Renal cortical epithelial cell (primary cell): ENCODE measurements around the gene PTPN6. TPM values are rescaled to one million over a fixed set of nuclear protein-coding genes. Genes with fewer than 3 reads are reported as not detected.
A peak's percentile ranks its signal among the peaks of the same experiment; 100 is the strongest.

Source experiments
- DNase-seq: peaks from one replicate; pipeline ENCODE4 v3.0.0-alpha.2; 2011; ENCODE audit warnings: low read depth
- total RNA-seq: library from RNA; depleted of rRNA; stranded (reverse); fragments of >200 nt; gene quantifications from 2 replicates; pipeline ENCODE4 v1.2.3, GENCODE V29; 2014

Gene PTPN6
- total RNA-seq, 1 donor from 2014 or later, result 18.4 TPM

DNA sequence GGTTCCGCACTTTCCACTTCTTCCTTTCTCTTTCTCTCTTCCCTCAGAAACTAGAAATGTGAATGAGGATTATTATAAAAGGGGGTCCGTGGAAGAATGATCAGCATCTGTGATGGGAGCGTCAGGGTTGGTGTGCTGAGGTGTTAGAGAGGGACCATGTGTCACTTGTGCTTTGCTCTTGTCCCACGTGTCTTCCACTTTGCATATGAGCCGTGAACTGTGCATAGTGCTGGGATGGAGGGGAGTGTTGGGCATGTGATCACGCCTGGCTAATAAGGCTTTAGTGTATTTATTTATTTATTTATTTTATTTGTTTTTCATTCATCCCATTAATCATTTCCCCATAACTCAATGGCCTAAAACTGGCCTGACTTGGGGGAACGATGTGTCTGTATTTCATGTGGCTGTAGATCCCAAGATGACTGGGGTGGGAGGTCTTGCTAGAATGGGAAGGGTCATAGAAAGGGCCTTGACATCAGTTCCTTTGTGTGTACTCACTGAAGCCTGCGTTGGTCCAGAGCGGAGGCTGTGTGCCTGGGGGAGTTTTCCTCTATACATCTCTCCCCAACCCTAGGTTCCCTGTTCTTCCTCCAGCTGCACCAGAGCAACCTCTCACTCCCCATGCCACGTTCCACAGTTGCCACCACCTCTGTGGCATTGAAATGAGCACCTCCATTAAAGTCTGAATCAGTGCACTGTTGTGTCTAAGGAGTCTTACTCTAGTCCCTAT, 28.0 kb upstream of the PTPN6 start:
- no peak for DNase-seq

GRCh38 chr12:6923851-6924250, 27.3 kb upstream of the PTPN6 start:
- DNase-seq, result no peak

DNA sequence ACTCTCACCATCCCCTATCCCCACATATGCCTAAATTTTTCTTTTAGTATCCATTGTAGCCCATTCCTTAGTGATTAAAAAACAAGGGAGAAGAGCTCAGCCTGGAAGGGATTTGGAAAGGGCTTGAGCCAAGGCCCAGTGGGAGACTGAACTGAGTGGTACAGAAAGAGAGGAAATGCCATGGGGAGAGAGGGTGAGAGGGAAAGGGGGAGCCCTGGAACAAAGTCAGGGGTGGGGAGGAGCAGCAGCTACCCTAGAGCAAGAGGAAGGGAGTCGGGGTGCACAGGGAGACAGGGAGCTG, 26.0 kb upstream of the PTPN6 start:
- no peak for DNase-seq

DNA sequence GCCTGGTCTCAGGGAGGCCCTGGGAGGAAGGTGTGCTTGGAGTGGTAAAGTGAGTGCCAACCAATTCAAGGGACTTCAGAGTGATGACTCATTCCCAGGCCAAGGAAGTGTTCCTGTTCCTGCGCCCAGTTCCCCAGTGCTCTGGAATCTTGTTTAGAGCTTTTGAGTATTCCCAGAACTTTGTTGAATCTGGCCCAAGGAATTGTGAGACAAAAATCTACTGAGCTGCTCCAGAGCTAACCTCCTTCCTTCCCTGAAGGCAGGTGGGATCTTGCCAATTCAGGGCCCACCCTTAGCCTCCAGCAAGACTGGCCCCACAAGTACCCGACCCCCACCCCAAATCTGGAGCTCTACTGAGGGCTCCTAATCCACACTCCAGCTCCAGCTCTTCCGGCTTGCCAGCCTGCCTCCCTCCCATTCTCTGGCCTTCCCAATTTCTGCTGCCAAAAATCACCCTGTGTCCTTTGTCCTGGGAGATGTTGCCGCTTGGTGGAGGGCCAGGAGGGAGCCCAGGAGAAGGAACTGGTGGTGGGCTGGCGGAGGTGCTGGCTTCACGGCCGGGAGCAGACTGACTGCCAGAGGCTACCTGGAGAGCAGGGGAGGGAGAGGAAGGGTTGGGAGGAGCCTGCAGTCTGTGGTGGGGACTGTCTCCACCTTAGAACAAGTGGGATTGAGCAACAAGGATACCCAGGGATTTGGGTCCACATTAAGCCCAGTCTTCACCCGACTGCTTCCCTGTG, 25.4 kb upstream of the PTPN6 start:
- DNase-seq, result peak; percentile 93

GRCh38 chr12:6927379-6928021, 23.7 kb upstream of the PTPN6 start, which contains the start of gene ATN1:
Gene ATN1, plus strand, starts transcription at chr12:6927959. Its CDS starts 6,043 bp downstream, at chr12:6934002.
- DNase-seq, result peak; percentile 41

- DNase-seq, result no peak
Observed at GRCh38 chr12:6928022-6928702, 23.0 kb upstream of the PTPN6 start.

GRCh38 chr12:6928703-6929407, 22.3 kb upstream of the PTPN6 start:
- DNase-seq, result no peak

GRCh38 chr12:6929466-6930452, 21.4 kb upstream of the PTPN6 start:
- DNase-seq, result no peak

- no peak for DNase-seq
Observed at GRCh38 chr12:6932766-6933165, 18.4 kb upstream of the PTPN6 start.

DNA sequence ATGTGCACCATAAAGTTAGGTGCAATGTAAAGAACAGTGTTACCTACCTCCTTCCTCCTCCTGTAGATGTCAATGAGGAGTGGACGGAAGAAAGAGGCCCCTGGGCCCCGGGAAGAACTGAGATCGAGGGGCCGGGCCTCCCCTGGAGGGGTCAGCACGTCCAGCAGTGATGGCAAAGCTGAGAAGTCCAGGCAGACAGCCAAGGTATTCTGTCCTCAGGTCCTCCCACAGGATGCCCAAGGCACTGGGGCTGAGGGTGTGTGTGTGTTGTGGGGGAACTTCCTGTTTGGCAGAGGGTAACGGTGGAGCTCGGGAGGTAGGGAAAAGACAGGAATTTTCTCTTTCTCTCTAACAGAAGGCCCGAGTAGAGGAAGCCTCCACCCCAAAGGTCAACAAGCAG, 17.0 kb upstream of the PTPN6 start:
- peak; percentile 41 for DNase-seq

GRCh38 chr12:6935371-6936193, 15.6 kb upstream of the PTPN6 start:
- no peak for DNase-seq

- no peak for DNase-seq
Observed at GRCh38 chr12:6936194-6936635, 14.9 kb upstream of the PTPN6 start.

DNA sequence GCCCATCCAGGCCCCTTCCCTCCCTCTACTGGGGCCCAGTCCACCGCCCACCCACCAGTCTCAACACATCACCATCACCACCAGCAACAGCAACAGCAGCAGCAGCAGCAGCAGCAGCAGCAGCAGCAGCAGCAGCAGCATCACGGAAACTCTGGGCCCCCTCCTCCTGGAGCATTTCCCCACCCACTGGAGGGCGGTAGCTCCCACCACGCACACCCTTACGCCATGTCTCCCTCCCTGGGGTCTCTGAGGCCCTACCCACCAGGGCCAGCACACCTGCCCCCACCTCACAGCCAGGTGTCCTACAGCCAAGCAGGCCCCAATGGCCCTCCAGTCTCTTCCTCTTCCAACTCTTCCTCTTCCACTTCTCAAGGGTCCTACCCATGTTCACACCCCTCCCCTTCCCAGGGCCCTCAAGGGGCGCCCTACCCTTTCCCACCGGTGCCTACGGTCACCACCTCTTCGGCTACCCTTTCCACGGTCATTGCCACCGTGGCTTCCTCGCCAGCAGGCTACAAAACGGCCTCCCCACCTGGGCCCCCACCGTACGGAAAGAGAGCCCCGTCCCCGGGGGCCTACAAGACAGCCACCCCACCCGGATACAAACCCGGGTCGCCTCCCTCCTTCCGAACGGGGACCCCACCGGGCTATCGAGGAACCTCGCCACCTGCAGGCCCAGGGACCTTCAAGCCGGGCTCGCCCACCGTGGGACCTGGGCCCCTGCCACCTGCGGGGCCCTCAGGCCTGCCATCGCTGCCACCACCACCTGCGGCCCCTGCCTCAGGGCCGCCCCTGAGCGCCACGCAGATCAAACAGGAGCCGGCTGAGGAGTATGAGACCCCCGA, 14.3 kb upstream of the PTPN6 start:
- no peak for DNase-seq

GRCh38 chr12:6937481-6938352, 13.4 kb upstream of the PTPN6 start:
- DNase-seq, result peak; percentile 82

DNA sequence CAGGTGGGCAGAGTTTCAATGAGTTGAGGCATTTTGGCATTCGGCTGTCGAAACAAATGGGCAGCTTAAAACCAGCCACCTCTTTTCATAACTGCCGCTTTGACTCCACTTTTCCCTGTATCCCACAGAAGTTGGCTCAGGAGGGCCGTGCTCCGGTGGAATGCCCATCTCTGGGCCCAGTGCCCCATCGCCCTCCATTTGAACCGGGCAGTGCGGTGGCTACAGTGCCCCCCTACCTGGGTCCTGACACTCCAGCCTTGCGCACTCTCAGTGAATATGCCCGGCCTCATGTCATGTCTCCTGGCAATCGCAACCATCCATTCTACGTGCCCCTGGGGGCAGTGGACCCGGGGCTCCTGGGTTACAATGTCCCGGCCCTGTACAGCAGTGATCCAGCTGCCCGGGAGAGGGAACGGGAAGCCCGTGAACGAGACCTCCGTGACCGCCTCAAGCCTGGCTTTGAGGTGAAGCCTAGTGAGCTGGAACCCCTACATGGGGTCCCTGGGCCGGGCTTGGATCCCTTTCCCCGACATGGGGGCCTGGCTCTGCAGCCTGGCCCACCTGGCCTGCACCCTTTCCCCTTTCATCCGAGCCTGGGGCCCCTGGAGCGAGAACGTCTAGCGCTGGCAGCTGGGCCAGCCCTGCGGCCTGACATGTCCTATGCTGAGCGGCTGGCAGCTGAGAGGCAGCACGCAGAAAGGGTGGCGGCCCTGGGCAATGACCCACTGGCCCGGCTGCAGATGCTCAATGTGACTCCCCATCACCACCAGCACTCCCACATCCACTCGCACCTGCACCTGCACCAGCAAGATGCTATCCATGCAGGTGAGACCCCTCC, 12.6 kb upstream of the PTPN6 start:
- no peak for DNase-seq

DNA sequence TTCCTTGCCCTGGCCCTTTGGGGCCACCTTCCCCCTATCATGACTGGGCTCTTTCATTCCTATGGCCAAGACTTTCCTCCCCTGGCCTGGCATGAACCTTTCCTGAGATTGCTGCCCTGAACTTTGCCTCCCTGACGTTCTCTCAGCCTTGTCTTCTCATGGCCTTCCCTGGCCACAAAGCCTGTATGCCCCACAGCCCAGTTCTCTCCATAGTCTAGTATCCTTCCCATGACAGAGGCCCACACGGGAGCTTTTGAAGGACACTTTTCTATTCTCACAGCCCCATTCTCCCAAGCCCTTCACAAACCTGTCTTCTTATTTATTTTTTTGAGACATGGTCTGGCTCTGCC, 12.0 kb upstream of the PTPN6 start:
- no peak for DNase-seq

DNA sequence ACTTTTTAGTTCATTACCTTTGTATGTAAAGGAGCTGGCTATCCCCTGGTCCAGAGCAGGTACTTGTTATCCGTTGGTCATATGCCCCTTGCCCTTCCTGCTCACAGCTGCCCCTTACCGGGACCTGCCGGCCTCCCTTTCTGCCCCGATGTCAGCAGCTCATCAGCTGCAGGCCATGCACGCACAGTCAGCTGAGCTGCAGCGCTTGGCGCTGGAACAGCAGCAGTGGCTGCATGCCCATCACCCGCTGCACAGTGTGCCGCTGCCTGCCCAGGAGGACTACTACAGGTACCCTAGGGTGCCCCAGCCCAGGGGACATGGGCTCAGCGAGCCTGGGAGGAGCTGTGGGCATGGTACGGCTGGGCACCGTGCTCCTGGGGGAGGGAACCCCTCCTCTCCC, 9.9 kb upstream of the PTPN6 start:
- DNase-seq, result no peak
